Brain microvascular endothelial cell (primary cell): ENCODE results near the gene CAMK1D.

Experiments
- DNase-seq: peaks from one replicate; pipeline ENCODE4 v3.0.0-alpha.2; 2020
- H3K27ac ChIP-seq: fragments of 250-450 bp; sonication (Bioruptor Pico); 2 replicates; pipeline ENCODE4 v1.5.1; 2020; ENCODE audit warnings: mild to moderate bottlenecking, moderate library complexity
- H3K27me3 ChIP-seq: fragments of 250-450 bp; sonication (Bioruptor Pico); replicated peaks from 2 replicates; pipeline ENCODE4 v1.5.1; 2020; ENCODE audit warnings: mild to moderate bottlenecking
- H3K36me3 ChIP-seq: fragments of 250-450 bp; sonication (Bioruptor Pico); replicated peaks from 2 replicates; pipeline ENCODE4 v1.5.1; 2020; ENCODE audit warnings: mild to moderate bottlenecking
- H3K4me3 ChIP-seq: 2 replicates; pipeline ENCODE4 v1.5.1; 2011; ENCODE audit warnings: low read depth, mild to moderate bottlenecking, control low read depth, low read length, moderate library complexity
- CTCF ChIP-seq: IDR thresholded peaks from 2 replicates; pipeline ENCODE4 v1.5.1; 2011; ENCODE audit warnings: low read depth, mild to moderate bottlenecking, moderate library complexity, low read length, control low read depth, inconsistent platforms; ENCODE audit errors: missing control alignments
- in situ Hi-C: cut with HindIII; loops from 2 replicates; pipeline ENCODE4 v1.10.0; 2017; ENCODE audit warnings: low sequenced_read_pairs, low pct_ligation_motif_present

CAMK1D gene

GRCh38 chr10:12822126-12822892, 473.0 kb downstream of the CAMK1D start:
- no peak for TF ChIP-seq CTCF
- in situ Hi-C loops: no loop called here

GRCh38 chr10:12822893-12823170, 473.5 kb downstream of the CAMK1D start:
- no peak for TF ChIP-seq CTCF
- no peaks in the 10 kb centered on the region for H3K27me3 ChIP-seq
- no peak for DNase-seq
- H3K27ac ChIP-seq: no peak overlapping the region
- no peak overlapping the region for H3K4me3 ChIP-seq
- in situ Hi-C loops: no loop called here
- H3K36me3 ChIP-seq: no peaks in the 10 kb centered on the region

More at GRCh38 chr10:12822126-12822892, 473.0 kb downstream of the CAMK1D start:
- no peaks in the 10 kb centered on the region for H3K27me3 ChIP-seq
- H3K4me3 ChIP-seq: no peak overlapping the region
- no peaks in the 10 kb centered on the region for H3K36me3 ChIP-seq
- H3K27ac ChIP-seq: no peak overlapping the region
- no peak for DNase-seq

GRCh38 chr10:12823328-12823727, 474.0 kb downstream of the CAMK1D start:
- Histone ChIP-seq H3K36me3 (no peaks in the 10 kb centered on the region), H3K4me3 (no peak overlapping the region), H3K27me3 (no peaks in the 10 kb centered on the region), H3K27ac (no peak overlapping the region)
- in situ Hi-C loops: no loop called here
- no peak for DNase-seq
- TF ChIP-seq CTCF: no peak

GRCh38 chr10:12825260-12825849, 476.0 kb downstream of the CAMK1D start:
- Histone ChIP-seq H3K4me3 (no peak overlapping the region), H3K27me3 (no peaks in the 10 kb centered on the region), H3K27ac (no peak overlapping the region), H3K36me3 (no peaks in the 10 kb centered on the region)
- in situ Hi-C loops: no loop called here
- TF ChIP-seq CTCF: no peak
- no peak for DNase-seq

GRCh38 chr10:12826800-12827372, 477.5 kb downstream of the CAMK1D start:
- in situ Hi-C loops: no loop called here
- H3K27me3 ChIP-seq: no peaks in the 10 kb centered on the region
- DNase-seq: no peak
- no peak overlapping the region for H3K27ac ChIP-seq
- TF ChIP-seq CTCF: no peak
- no peak overlapping the region for H3K4me3 ChIP-seq
- no peaks in the 10 kb centered on the region for H3K36me3 ChIP-seq
